WI38 (cell line): Measurements from ENCODE around the gene EIF4EBP3.

Experiments used
- H3K4me3 ChIP-seq: 2 replicates; pipeline ENCODE4 v1.5.1; 2011; ENCODE audit warnings: low read depth, mild to moderate bottlenecking, control low read depth, low read length
- CTCF ChIP-seq: IDR thresholded peaks from 2 replicates; pipeline ENCODE4 v1.5.1; 2012; ENCODE audit warnings: low read depth, mild to moderate bottlenecking, control low read depth, low read length

The EIF4EBP3 gene

GRCh38 chr5:140564196-140565023, 16.9 kb downstream of the EIF4EBP3 start, which contains the start of the genes APBB3 and SLC35A4:
Gene APBB3, minus strand, starts transcription at chr5:140564598. Its CDS starts 353 bp downstream, at chr5:140564245.
Gene SLC35A4, plus strand, starts transcription at chr5:140564828. Its CDS starts 2,342 bp downstream, at chr5:140567170.
- TF ChIP-seq CTCF: no peak
- peak within 1 kb of the TSS; percentile 96 for H3K4me3 ChIP-seq

- H3K4me3 ChIP-seq: peak overlapping the region; percentile 96
- TF ChIP-seq CTCF: no peak
Measured at GRCh38 chr5:140565024-140565779, 17.7 kb downstream of the EIF4EBP3 start.

GRCh38 chr5:140565780-140566095, 18.3 kb downstream of the EIF4EBP3 start:
- peak overlapping the region; percentile 96 for H3K4me3 ChIP-seq
- no peak for TF ChIP-seq CTCF

- H3K4me3 ChIP-seq: no peak overlapping the region
- no peak for TF ChIP-seq CTCF
Measured at GRCh38 chr5:140566665-140567064, 19.2 kb downstream of the EIF4EBP3 start.

GRCh38 chr5:140567136-140567818, 19.8 kb downstream of the EIF4EBP3 start:
- no peak for TF ChIP-seq CTCF
- no peak overlapping the region for H3K4me3 ChIP-seq

- TF ChIP-seq CTCF: no peak
- H3K4me3 ChIP-seq: no peak overlapping the region
Measured at GRCh38 chr5:140567871-140568270, 20.4 kb downstream of the EIF4EBP3 start.
